Measurements from ENCODE around the gene PCYT1B.
A peak's percentile ranks its signal among the peaks of the same experiment; 100 is the strongest.
"Not testable (repeated sequence)": the region's sequence is repeated elsewhere in the genome, so short reads cannot be mapped to it uniquely, and the experiment has no call there.

Gene PCYT1B

DNA sequence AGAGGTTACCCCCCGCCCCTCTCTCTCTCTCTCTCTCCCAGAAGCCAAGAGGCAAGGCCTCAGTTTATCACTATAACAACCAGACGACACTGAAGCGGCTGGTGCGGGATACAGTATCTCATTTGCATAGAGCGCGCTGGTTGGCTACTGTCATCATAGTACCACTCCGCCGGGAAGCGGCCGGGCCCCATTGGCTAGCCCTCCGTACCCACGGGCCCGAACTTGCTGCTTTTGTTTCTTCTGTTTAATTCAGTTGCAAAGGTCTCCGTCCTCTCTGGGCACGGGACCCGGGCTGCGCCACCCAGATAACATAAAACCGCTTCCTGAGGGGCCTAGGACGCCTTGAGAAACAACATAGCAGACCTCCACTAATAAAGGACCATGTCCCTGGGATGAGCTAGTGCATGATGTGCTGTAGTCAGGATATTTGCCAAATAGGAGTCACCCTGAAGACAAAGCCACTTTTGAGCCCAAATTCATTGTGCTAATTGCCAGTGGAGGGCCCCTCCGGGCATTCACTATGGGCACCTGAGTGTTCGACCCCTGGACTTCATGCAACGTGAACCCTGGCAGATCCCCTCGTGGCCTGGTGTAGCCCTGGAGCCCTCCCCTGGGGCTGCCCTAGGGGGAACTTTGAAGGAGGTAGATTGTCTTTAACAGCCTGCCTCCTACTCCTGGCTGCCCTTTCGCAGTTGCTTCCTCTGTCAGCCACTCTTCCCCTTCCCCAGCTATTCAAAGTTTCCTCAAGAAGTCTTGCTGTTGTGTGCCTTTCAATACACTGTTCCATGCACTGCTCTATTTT is at the start of gene PCYT1B:
Gene PCYT1B (minus strand): TSS at position 91 of the 802 bp plus-strand sequence. CDS start 242 bp downstream, outside the sequence.
- DNase-seq (ENCODE audit: low spot score): peak; percentile 86

DNA sequence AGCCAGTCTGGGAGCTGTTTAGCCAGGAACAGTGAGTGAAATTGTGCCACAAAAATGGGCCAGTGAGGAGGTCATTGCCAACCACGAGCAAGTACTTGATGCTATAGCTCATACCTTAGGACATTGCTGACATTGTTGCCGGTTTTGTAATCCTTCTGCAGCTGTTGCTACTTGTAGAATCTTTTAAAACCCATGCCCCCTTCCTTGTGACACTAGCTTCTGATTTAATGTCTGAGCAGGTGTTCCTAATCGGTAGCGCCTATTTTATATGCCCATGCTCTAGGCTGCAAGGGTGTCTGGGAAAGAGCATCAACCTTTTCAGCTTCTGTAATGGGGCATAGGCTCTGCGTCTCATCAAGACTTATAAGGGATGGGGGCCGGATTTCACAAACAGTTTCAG is 49.1 kb upstream of the PCYT1B start:
- DNase-seq (ENCODE audit: low spot score): no peak

DNA sequence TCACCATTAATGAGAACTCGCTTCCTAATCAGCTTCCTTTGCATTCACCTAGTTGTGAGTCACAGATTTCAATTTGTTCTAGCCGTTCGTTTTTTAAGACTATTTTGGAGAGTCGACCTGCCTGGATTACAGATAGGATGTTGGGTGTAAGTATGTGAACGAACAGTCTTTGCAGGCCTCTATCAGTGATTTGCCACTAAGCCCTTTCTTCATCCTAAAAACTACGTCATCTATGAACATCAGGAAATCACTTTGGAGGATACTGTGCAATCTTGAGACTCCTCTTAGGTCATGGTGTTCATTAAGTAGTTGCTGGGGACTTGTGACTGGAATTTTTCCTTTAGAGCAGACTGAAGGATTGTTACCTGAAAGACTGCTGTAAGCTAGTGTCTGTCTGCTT is 47.7 kb upstream of the PCYT1B start:
- no peak for DNase-seq (ENCODE audit: low spot score)

DNA sequence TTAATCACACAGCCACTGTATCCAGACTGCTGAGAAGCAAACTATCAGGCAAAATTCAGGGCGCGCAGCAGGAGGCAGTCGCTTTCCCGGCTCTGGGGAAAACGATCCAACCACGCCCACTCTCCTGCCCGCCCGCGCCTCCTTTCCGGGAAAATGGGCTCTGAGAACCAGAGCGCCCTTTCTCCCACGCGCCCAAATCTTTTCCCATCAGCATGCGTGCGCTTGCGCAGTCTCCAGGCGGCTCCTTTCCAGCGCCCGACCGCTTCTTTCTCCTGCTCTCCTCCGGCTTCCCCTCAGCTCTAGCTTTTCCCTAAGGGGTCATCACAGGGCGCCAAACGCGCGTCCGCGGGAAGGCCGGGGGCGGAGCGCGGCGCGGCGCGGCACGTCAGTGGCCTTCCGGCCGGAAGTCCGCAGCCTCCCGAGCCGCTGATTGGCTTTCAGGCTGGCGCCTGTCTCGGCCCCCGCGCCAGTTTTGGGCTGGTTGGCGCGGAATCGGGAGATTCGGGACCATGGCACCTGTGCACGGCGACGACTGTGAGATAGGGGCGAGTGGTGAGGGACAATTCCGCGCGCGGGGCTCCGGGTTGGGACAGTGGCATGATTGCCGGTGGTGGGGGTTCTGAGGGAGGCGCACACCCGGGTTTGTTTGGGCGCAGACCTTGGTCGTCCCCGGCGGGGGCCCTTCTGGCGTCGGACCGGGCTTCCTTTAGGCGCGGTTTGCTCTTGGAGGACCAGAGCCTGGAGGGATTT is 46.5 kb upstream of the PCYT1B start, which contains the start of gene POLA1:
Gene POLA1 (plus strand): TSS at position 466 of the 750 bp plus-strand sequence. CDS start 44 bp downstream, at position 510.
- DNase-seq (ENCODE audit: low spot score): peak; percentile 99

DNA sequence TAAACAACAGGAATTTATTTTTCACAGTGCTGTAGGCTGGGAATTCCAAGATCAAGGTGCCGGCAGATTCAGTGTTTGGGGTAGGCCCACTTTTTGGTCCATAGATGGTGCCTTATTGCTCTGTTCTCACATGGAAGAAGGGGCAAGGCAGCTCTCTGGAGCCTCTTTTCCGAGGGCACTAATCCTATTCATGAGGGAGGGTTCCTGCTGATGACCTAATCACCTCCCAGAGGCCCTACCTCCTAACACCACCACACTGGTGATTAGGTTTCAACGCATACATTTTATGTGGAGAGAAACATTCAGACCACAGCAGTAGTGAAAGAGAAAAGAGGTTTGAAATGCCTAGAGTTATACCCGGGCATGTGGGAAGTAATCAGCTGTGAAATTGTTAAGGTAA is 45.2 kb upstream of the PCYT1B start:
- DNase-seq (ENCODE audit: low spot score): peak; percentile 63

DNA sequence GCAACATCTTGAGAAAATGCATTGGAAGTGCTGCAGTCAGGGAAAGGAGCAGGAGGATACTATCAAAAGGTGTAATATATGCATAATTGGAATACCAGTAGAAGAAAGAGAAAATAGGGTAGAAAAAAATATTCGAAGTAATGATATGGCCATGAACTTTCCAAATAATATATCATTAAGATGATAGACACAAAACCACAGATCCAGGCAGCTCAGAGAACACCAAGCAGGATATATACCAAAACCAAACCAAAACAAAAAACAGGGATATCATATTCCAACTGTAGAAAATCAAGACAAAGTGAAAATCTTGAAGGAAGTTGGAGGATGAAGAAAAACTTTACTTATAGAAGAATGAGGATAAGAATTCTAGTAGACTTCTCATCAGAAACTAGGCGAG is 36.9 kb upstream of the PCYT1B start:
- no peak for DNase-seq (ENCODE audit: low spot score)

DNA sequence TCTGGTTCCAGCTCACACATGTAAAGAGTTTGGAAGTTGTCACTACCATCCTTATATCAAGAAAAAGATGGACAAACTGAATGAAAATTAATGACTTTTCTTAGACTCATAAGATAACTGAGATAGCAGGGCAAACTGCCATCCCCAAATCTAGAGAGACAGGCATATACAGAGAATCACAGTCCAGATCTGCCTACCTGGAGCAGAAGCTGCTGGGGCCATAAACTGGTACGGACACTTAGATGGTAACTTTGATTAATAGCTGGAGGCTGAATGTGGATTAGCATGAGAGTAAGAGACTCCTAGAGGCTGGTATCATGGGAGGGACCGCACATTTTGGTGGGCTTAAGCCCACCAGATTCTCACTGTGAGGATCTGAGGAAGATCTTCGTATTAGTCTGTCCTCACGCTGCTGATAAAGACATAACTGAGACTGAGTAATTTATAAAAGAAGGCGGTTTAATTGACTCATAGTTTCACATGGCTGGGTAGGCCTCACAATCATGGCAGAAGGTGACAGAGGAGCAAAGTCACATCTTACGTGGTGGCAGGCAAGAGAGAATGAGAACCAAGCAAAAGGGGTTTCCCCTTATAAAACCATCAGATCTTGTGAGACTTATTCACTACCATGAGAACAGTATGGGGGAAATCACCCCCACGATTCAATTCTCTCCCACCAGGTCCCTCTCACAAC is 35.7 kb upstream of the PCYT1B start:
- no peak for DNase-seq (ENCODE audit: low spot score)

DNA sequence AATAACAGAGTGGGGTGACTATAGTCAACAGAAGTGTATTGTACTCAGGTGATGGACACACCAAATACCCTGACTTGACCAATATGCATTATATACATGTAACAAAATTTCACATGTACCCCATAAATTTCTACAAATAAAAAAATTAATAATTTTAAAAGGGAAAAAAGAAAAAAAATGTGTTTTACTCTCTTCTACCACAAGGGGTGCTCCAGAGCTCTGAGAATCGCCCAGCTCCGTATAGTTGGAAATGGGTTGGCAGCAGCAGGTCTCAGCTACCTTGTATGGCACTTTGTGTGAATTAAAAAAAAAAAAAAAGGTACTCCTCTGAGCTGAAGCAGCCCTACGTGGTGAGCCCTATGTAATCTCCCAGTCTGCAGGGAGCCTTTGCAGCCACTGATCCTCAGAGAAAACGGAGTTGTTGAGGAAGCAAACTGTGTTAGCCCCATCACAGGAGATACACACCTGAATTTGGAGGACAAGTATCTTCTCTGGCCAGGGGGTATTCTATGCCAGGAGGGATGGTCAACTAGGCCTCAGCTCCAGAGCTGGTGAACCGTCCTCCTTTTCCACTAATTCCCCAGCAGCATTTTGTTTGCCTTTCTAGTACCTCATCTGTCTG is 29.4 kb upstream of the PCYT1B start:
- DNase-seq (ENCODE audit: low spot score): no peak

DNA sequence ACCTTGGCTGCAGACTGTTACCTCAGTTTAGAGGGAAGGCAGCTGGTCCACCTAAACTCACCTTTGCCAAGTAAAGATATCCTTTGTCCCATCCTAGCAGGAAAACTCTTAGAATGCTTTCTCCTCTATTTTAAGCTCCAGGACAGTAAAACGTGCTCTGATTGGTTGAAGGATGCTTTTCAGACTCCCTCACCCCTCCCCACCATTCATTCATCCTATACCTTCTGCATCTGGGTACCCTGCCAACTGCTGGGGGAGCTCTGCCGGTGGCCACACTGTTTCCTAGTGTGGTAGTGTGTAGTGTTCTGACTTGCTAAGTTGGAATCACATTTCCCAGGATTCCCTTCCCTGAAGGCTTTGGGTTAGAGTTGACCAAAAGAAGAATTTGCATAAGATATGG is 26.3 kb upstream of the PCYT1B start:
- DNase-seq (ENCODE audit: low spot score): no peak

DNA sequence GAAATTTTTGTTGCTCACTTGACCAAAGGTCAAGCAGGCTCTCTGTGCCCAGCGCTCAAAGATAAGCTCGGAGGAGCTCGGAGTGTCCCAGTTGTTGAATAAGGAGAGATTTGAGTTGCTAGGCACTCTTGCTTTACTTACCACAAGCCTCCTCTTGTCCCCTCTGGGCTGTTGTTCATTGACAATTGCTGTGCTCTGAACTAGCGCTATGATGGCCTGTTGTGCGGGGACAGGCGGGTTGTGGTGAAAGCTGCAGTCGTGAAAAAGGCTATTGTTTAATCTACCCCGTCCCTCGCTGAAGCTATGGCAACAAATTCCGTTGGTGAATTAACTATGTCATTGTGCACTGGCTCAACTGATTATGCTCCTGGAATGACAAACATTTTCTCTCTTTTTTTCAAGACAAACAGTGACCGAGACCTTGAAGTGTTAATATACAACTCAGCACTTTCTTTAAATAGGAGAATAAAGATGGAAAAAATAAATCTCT is 25.6 kb upstream of the PCYT1B start:
- DNase-seq (ENCODE audit: low spot score): peak; percentile 69

DNA sequence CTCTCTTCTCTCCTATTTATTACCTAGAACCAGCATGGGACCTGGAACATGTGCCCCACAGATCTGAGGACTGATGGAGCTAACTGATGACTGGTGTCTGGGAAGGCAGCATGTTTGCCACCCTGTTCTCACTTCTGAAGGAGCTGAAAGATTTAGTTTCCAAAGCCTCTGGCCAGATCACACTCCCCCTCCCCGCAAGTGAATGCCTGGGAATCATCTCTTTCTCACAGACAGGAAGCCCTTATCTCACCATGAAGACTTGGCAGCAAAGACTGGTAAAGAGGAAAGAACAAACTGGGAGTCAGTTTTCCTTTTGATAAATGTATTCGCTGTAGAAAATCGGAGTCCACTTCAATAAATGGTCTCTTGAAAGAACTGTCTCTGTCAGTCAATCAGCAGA is 21.0 kb upstream of the PCYT1B start:
- DNase-seq (ENCODE audit: low spot score): no peak

DNA sequence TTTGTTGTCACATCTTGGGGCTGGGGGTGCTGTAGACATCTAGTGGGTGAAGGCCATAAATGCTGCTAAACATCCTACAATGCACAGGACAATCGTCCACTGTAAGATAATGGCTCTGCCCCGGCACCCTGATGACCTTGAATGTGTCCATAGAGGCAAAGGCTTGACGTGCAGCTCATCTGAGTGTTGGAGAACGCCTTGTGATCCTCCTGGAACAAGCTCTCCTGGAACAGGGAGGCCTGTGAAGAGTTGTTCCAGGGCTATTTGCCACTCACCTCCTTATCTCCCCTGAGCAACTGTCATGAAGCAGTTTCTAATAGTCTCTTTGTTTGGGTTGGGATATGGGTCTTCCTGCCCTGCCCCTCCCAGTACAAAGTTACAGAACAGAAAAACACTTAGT is 15.2 kb upstream of the PCYT1B start:
- no peak for DNase-seq (ENCODE audit: low spot score)

DNA sequence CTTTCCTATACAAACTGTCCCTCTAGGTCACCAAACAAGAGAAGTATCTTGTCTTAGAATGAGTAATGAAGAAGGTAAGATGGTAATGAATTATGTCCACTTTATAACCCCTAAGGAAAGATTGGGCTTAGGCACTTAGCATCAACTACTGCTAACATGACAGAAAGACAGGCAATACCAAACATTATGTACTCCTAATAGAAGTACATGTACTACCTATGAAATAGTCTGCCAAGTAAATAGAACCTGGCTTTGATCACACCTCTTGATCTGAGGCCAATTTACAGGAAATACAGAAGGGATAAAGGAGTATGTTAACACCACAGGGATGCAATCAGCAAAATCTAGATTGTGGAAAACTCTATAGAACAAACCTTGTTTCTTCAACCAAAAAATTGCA is 14.1 kb upstream of the PCYT1B start:
- no peak for DNase-seq (ENCODE audit: low spot score)

DNA sequence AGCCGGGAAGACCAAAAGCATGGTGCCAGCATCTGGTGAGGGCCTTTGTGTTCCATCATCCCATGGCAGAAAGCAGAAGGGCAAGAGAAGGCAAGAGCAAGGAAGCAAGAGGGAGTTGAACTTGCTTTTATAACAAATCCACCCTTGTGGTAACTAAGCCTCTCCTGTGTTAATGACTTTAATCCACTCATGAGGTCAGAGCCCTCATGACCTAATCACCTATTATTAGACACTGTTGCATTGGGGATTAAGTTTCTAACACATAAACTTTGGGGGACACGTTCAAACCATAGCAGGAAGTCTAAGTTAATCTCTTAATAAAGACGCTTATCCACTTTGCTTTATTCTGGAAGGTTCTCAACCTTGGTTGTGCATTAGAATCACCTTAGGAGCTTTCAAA is 12.5 kb upstream of the PCYT1B start:
- no peak for DNase-seq (ENCODE audit: low spot score)

DNA sequence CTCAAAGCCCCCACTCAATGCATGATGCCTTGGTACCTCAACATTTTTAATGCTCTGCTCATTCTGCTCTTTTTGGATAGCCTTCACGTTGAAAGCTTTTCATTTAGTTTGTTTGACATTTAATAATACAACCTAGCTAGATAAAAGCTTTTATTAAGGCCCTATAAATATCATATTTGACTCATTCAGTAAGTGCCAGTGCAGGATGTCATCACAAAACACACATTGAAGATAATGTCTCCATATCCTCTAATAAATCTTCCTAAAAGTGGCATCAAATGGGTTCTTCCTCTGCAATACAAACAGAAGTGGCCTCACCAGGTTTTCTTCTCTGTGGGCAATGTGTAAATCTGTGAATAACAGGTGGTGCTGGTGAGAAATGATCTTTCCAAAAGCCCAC is 12.0 kb upstream of the PCYT1B start:
- DNase-seq (ENCODE audit: low spot score): no peak

DNA sequence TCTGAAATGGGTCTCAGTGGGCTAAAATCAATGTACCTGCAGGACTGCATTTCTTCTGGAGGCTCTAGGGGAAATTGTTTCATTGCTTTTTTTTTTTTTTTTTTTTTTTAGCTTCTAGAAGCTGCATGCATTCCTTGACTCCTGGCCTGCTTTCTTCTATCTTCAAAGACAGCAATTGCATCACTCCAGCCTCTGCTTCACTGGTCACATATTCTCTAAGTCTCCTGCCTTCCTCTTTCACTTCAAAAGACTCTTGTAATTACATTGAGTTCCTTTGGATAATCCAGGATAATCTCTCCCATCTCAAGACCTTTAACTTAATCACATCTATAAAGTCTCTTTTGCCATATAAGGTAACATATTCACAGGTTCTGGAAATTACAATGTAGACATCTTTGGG is 11.3 kb upstream of the PCYT1B start:
- no peak for DNase-seq (ENCODE audit: low spot score)

DNA sequence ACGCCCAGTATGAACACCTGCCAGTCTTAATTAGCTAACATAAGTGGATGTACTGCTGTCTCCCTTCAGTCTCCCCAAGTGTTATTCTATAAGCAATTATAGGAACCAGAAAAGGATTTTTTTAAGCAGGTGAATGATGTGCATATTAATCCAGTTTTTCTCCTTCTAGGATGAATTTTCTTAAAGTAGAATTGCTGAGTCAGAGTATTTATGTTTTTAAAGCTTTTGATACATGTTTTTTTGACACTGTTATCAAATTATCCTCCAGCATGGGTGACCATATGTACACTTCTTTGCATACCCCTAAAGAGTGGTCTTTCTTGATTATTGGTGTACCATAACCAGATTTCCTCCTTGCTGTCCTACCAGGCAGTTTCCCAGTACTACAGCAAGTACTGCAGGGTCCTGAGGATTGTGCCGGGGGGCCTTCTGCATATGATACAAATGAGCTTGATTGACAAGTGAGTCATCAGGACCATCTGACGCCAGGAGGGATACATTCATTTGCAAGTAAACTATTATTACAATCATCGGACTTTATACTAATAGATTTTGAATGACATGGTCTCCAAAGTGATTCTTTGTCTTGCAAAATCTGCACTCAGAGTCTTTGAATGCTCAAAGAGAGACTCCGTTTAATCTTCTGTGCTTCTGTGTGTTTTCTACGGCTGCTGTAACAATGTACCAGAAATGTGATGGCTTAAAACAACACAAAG is 10.7 kb upstream of the PCYT1B start:
- no peak for DNase-seq (ENCODE audit: low spot score)

DNA sequence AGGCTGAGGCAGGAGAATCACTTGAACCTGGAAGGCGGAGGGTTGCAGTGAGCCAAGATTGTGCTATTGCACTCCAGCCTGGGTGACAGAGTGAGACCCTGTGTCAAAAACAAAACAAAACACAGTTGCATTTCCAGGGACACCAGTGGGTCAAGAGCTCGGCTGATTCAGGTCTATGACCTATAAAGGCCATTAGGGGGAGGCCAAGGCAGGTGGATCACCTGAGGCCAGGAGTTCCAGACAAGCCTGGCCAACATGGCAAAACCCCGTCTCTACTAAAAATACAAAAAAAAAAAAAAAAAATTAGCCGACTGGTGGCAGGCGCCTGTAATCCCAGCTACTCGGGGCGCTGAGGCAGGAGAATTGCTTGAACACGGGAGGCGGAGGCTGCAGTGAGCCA is 8.5 kb upstream of the PCYT1B start:
- DNase-seq (ENCODE audit: low spot score): not testable (repeated sequence)

DNA sequence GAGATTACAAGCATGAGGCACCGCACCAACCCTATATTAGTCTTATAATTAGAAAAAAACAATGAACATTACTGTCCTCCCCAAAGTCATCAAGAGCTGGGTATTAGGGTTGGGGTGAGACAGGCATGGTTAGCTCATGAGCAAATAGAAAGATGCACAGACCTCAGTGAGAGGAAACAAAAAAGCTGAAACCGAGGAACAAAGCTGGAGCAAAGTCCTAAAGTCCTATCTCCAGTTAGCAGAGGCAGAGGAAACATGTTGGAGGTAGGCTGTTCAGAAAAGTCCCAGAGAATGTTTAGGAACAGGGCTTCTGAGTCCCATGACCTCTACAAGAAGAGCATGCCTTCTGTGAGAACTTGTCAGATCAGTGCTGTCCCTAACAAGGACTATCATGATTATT is 4.6 kb upstream of the PCYT1B start:
- DNase-seq (ENCODE audit: low spot score): no peak

DNA sequence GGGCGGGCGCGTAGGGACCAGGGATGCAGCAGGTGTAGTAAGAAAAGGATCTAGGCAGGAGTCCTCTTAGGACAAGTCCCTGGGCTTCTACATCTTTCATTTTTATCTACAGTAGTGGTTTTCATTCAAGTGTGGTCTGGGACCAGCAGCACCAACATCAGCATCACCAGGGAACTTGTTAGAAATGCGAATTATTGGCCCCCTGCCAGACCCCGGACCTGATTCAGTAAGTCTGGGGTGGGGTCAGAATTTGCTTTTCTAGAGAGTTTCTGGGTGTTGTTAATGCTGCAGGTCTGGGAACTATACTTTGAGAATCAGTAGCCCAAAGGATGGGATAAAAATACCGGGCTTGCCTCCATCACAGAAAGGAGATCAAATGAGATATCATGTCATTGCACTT is 1.3 kb upstream of the PCYT1B start:
- no peak for DNase-seq (ENCODE audit: low spot score)

DNA sequence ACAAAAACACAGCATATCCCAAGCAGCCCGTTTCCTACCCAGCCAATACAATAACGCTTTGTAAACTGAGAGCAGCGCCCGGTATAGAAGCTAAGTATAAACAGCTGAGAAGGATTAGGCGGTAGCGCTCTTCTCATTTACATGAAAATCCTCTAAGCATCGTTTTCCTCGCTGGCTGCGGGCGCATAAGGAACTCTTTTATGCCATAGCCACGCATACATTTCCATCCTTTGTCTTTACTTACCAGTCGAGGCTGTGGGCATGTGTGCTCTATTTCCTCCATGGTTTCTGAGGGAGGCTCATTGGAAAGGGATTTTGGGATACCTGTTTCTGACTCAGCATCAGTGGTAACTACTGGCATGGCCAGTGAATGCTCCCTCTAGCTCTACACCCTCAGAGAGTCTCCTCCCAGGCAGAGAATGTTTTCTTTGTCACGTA is 383 bp downstream of the PCYT1B start:
- DNase-seq (ENCODE audit: low spot score): peak; percentile 72
